K562 (cell line): Measurements from ENCODE around the gene CDC37. TPM values are rescaled to one million over a fixed set of nuclear protein-coding genes. Genes with fewer than 3 reads are reported as not detected.

Experiments
- BCOR ChIP-seq: fragments of 450-650 bp; IDR thresholded peaks from 2 replicates; pipeline ENCODE4 v1.6.1; 2016
- CCAR2 ChIP-seq: fragments of 200-400 bp; formaldehyde crosslinking; IDR thresholded peaks from 2 replicates; pipeline ENCODE4 v1.6.1; 2017; ENCODE audit warnings: mild to moderate bottlenecking, low read depth, low read length
- CREM ChIP-seq: IDR thresholded peaks from 2 replicates; pipeline ENCODE4 v1.6.1; 2014; ENCODE audit warnings: antibody characterized with exemption, low read depth
- CXXC5 ChIP-seq: fragments of 250-450 bp; sonication (Bioruptor Pico); IDR thresholded peaks from 2 replicates; pipeline ENCODE4 v1.8.0; 2022; ENCODE audit warnings: inconsistent platforms, mild to moderate bottlenecking, moderate library complexity
- DACH1 ChIP-seq: fragments of 450-650 bp; IDR thresholded peaks from 2 replicates; pipeline ENCODE4 v1.6.1; 2018; ENCODE audit not compliant: partially characterized antibody
- DNMT1 ChIP-seq: fragments of 450-650 bp; IDR thresholded peaks from 2 replicates; pipeline ENCODE4 v1.6.1; 2016; ENCODE audit warnings: antibody characterized with exemption, mild to moderate bottlenecking
- GABPB1 ChIP-seq: sonication (generic); formaldehyde crosslinking; IDR thresholded peaks from 2 replicates; pipeline ENCODE4 v1.8.0; 2022; ENCODE audit warnings: mild to moderate bottlenecking, missing genetic modification reagents
- HNRNPH1 ChIP-seq: fragments of 200-400 bp; formaldehyde crosslinking; optimal IDR thresholded peaks from 2 replicates; pipeline ENCODE3; 2017; ENCODE audit warnings: low read depth, mild to moderate bottlenecking, low read length, moderate library complexity
- LCOR ChIP-seq: sonication (generic); formaldehyde crosslinking; IDR thresholded peaks from 2 replicates; pipeline ENCODE4 v1.8.0; 2022; ENCODE audit warnings: mild to moderate bottlenecking, missing genetic modification reagents
- MCM7 ChIP-seq, 2 experiments: fragments of 450-650 bp; IDR thresholded peaks; 2 replicates each; pipeline ENCODE4 v1.6.1; 2016 to 2018
- MIER1 ChIP-seq: fragments of 450-650 bp; IDR thresholded peaks from 2 replicates; pipeline ENCODE4 v1.6.1; 2016; ENCODE audit warnings: antibody characterized with exemption, mild to moderate bottlenecking, low read depth
- PRPF4 ChIP-seq: fragments of 200-400 bp; formaldehyde crosslinking; IDR thresholded peaks from one replicate; pipeline ENCODE4 v1.6.1; 2017; ENCODE audit warnings: low read length, low read depth, mild to moderate bottlenecking; ENCODE audit not compliant: insufficient read depth, poor library complexity, severe bottlenecking
- PYGO2 ChIP-seq: fragments of 450-650 bp; IDR thresholded peaks from 2 replicates; pipeline ENCODE4 v1.6.1; 2016; ENCODE audit warnings: mild to moderate bottlenecking, missing genetic modification characterization, moderate library complexity, missing compliant biosample characterization
- SMARCC2 ChIP-seq: fragments of 450-650 bp; IDR thresholded peaks from 2 replicates; pipeline ENCODE4 v1.6.1; 2017; ENCODE audit warnings: antibody characterized with exemption, moderate library complexity, mild to moderate bottlenecking, low read depth
- STAT5A ChIP-seq: IDR thresholded peaks from 2 replicates; pipeline ENCODE4 v1.6.1; 2012; ENCODE audit warnings: low read length, inconsistent platforms, borderline replicate concordance
- TBP ChIP-seq: optimal IDR thresholded peaks from 2 replicates; pipeline ENCODE3; 2011; ENCODE audit warnings: low read depth, low read length, improper control_type of control experiment
- TCFL5 ChIP-seq: fragments of 250-450 bp; sonication (Bioruptor Pico); conservative IDR thresholded peaks from 2 replicates; pipeline ENCODE4 v1.6.1; 2021; ENCODE audit warnings: mild to moderate bottlenecking, moderate library complexity, matching md5 sums
- ZEB2 ChIP-seq: fragments of 450-650 bp; IDR thresholded peaks from 2 replicates; pipeline ENCODE4 v1.6.1; 2016
- ZFP36 ChIP-seq: fragments of 150-350 bp; IDR thresholded peaks from 2 replicates; pipeline ENCODE4 v1.6.1; 2018; ENCODE audit warnings: low read length, low read depth; ENCODE audit not compliant: partially characterized antibody
- ZNF121 ChIP-seq: sonication (generic); formaldehyde crosslinking; conservative IDR thresholded peaks from 2 replicates; pipeline ENCODE4 v1.8.0; 2022; ENCODE audit warnings: missing genetic modification reagents
- ZNF324 ChIP-seq: fragments of 250-450 bp; sonication (Bioruptor Pico); IDR thresholded peaks from 2 replicates; pipeline ENCODE4 v1.4.0; 2020; ENCODE audit warnings: mild to moderate bottlenecking
- polyA plus RNA-seq, 8 experiments: library from polyadenylated mRNA; depleted of rRNA in 4 of 8; stranded (reverse) in 5 of 8; unstranded in 3 of 8; fragments of >200 nt; fragmentation: Nextera tagmentation in 2 of 8; fragmentation: Illumina TruSeq in 1 of 8; extraction: Ambion mirVana in 2 of 8; extraction: Trizol in 1 of 8; gene quantifications; 2 replicates each; pipeline versions ENCODE4 v1.2.1 to v1.2.3, GENCODE V29; 2011 to 2014; ENCODE audit warnings: inconsistent platforms in 1 of 8, missing spikeins in 1 of 8
- total RNA-seq, 7 experiments: library from RNA; depleted of rRNA in 6 of 7; stranded (reverse); fragments of >200 nt in 6 of 7; fragmentation: Illumina TruSeq in 2 of 7; extraction: Trizol in 2 of 7; gene quantifications; 2 replicates each; pipeline versions ENCODE4 v1.2.1 to v1.2.3, GENCODE V29; 2011 to 2021; ENCODE audit warnings: low replicate concordance in 1 of 7
- TF ChIP-seq, protein P1 (sequence below): fragments of 450-650 bp; IDR thresholded peaks from 2 replicates; pipeline ENCODE4 v1.6.1; 2016
- TF ChIP-seq, protein P2 (sequence below): conservative IDR thresholded peaks from 2 replicates; pipeline ENCODE4 v1.6.1; 2011; ENCODE audit warnings: low read depth, mild to moderate bottlenecking, low read length; ENCODE audit not compliant: control insufficient read depth
- TF ChIP-seq, protein P3 (sequence below): fragments of 250-450 bp; sonication (Bioruptor Pico); IDR thresholded peaks from 2 replicates; pipeline ENCODE4 v1.9.0; 2021; ENCODE audit warnings: mild to moderate bottlenecking, inconsistent platforms
- TF ChIP-seq, protein P4 (sequence below): sonication (generic); formaldehyde crosslinking; IDR thresholded peaks from 2 replicates; pipeline ENCODE4 v1.8.0; 2022; ENCODE audit warnings: missing genetic modification reagents, mild to moderate bottlenecking, moderate library complexity, borderline replicate concordance

Gene CDC37
- total and polyA plus RNA-seq, 9 of the 15 experiments (the other 6 are each of a cell fraction or from before 2014, with no cell fraction given) = 6.6 to 538 (median 227) TPM

DNA sequence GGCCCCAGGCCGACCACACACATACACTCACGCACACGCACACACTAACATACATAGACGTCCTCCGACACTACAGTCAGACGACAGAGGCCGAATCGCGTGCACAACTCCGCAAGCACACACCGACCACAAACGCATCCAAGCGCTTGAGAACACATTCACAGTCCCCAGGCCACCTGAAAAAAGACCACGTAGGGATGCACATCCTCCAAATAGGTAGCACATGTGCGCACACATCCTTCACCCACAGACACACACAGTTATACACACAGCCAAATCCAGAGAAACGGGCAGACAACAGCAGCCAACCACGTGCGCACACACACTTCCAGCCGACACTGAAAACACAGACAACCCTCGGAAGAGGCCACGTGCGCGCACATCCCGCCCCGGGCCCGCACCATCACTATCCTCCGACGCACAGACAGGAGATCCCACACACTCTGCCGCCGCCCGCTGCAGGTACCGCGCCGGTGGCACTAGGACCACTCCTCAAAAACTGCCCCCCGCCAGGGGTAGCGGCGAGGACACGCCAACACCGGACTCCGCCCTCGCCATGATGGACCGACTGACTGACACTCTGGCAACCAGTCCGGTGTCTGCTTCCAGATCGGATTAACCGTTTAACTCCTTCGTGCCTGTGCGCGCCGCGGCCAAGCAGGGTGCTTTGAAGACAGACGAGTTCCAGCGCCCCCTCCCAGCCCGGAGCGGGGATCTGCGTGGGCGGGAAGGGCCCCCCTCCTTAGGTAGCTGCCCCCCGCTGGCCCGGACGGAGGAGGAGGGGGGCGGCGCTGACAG is 16.5 kb upstream of the CDC37 start (continued):
- peak; percentile 64 for TF ChIP-seq CREM
- TF ChIP-seq, protein P1, sequence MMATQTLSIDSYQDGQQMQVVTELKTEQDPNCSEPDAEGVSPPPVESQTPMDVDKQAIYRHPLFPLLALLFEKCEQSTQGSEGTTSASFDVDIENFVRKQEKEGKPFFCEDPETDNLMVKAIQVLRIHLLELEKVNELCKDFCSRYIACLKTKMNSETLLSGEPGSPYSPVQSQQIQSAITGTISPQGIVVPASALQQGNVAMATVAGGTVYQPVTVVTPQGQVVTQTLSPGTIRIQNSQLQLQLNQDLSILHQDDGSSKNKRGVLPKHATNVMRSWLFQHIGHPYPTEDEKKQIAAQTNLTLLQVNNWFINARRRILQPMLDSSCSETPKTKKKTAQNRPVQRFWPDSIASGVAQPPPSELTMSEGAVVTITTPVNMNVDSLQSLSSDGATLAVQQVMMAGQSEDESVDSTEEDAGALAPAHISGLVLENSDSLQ = peak; percentile 98
- no peak for TF ChIP-seq SMARCC2
- TF ChIP-seq MIER1 = peak; percentile 66
- TF ChIP-seq CCAR2 = 0 out of 2 replicates have a peak, but pooled peaks have one; percentile 24
- no peak for TF ChIP-seq TCFL5 (CRISPR knock-in tag)
- no peak for TF ChIP-seq ZNF324 (CRISPR knock-in tag)
- TF ChIP-seq CXXC5 (CRISPR knock-in tag) = peak; percentile 48
- peak; percentile 69 for TF ChIP-seq LCOR (CRISPR knock-in tag)
- TF ChIP-seq DNMT1 = peak; percentile 92; the same call in 1 of the 2 replicates
- peak; percentile 55 for TF ChIP-seq DACH1
- peak; percentile 50 for TF ChIP-seq GABPB1 (CRISPR knock-in tag)
- 0 out of 2 replicates have a peak, but pooled peaks have one; percentile 66 for TF ChIP-seq ZEB2
- peak; percentile 75 for TF ChIP-seq TBP
- no peak for TF ChIP-seq ZFP36
- peak; percentile 9; the same call in 1 of the 2 replicates for TF ChIP-seq STAT5A
- TF ChIP-seq, protein P2, sequence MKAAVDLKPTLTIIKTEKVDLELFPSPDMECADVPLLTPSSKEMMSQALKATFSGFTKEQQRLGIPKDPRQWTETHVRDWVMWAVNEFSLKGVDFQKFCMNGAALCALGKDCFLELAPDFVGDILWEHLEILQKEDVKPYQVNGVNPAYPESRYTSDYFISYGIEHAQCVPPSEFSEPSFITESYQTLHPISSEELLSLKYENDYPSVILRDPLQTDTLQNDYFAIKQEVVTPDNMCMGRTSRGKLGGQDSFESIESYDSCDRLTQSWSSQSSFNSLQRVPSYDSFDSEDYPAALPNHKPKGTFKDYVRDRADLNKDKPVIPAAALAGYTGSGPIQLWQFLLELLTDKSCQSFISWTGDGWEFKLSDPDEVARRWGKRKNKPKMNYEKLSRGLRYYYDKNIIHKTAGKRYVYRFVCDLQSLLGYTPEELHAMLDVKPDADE = peak; percentile 90; the same call in 1 of the 2 replicates
- peak; percentile 75 for TF ChIP-seq BCOR
- TF ChIP-seq ZNF121 (CRISPR knock-in tag) = no peak
- TF ChIP-seq PRPF4 = peak; percentile 37
- no peak for TF ChIP-seq PYGO2
- TF ChIP-seq HNRNPH1 = no peak
- TF ChIP-seq, protein P3, sequence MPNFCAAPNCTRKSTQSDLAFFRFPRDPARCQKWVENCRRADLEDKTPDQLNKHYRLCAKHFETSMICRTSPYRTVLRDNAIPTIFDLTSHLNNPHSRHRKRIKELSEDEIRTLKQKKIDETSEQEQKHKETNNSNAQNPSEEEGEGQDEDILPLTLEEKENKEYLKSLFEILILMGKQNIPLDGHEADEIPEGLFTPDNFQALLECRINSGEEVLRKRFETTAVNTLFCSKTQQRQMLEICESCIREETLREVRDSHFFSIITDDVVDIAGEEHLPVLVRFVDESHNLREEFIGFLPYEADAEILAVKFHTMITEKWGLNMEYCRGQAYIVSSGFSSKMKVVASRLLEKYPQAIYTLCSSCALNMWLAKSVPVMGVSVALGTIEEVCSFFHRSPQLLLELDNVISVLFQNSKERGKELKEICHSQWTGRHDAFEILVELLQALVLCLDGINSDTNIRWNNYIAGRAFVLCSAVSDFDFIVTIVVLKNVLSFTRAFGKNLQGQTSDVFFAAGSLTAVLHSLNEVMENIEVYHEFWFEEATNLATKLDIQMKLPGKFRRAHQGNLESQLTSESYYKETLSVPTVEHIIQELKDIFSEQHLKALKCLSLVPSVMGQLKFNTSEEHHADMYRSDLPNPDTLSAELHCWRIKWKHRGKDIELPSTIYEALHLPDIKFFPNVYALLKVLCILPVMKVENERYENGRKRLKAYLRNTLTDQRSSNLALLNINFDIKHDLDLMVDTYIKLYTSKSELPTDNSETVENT (CRISPR knock-in tag) = peak; percentile 52; the same call in 1 of the 2 replicates
- TF ChIP-seq MCM7 (IDR thresholded peaks at IDR 0.05) = peak in 1 of 2 experiments; percentile 83; a peak in 2 of 4 replicates
- TF ChIP-seq, protein P4, sequence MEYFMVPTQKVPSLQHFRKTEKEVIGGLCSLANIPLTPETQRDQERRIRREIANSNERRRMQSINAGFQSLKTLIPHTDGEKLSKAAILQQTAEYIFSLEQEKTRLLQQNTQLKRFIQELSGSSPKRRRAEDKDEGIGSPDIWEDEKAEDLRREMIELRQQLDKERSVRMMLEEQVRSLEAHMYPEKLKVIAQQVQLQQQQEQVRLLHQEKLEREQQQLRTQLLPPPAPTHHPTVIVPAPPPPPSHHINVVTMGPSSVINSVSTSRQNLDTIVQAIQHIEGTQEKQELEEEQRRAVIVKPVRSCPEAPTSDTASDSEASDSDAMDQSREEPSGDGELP (CRISPR knock-in tag) = peak; percentile 73
